PC-3 (cell line): ENCODE results near the gene CFAP206. TPM values are rescaled to one million over a fixed set of nuclear protein-coding genes. Genes with fewer than 3 reads are reported as not detected.
"Not testable (repeated sequence)": the region's sequence is repeated elsewhere in the genome, so short reads cannot be mapped to it uniquely, and the experiment has no call there.

Experiments
- ATAC-seq: fragments of 200-7000 bp; cut with Tn5 transposase; 2 replicates; pipeline ENCODE4 v1.9.1; 2020; ENCODE audit warnings: mild to moderate bottlenecking, moderate library complexity
- BruUV-seq: library from RNA; stranded (reverse); fragments of 400-500 nt; replicated peaks from 2 replicates; lab custom pipeline; 2021; lab: Mats Ljungman, UMichigan
- CTCF ChIA-PET: fragments of 300-600 bp; sonication (Branson Sonifier 250); formaldehyde crosslinking; loops from one replicate; lab custom pipeline; 2022; ENCODE audit warnings: antibody characterized with exemption; lab: Charles Lee
- POLR2A ChIA-PET: fragments of 300-600 bp; sonication (Branson Sonifier 250); formaldehyde crosslinking; loops from one replicate; lab custom pipeline; 2022; ENCODE audit warnings: antibody characterized with exemption; ENCODE audit not compliant: unreplicated experiment; lab: Charles Lee
- DNase-seq: peaks from one replicate; pipeline ENCODE4 v3.0.0-alpha.2; 2015
- H2AFZ ChIP-seq: fragments of 300-600 bp; sonication (generic); 2 replicates; pipeline ENCODE4 v1.6.0; 2016; ENCODE audit warnings: antibody characterized with exemption, low read length
- H3F3A ChIP-seq: fragments of 300-600 bp; sonication (generic); one replicate; pipeline ENCODE4 v1.6.0; 2017; ENCODE audit warnings: antibody characterized with exemption, low read length, control low read depth, mild to moderate bottlenecking; ENCODE audit not compliant: unreplicated experiment
- H3K27ac ChIP-seq: fragments of 300-600 bp; sonication (generic); 2 replicates; pipeline ENCODE4 v1.5.1; 2016; ENCODE audit warnings: mild to moderate bottlenecking, low read length
- H3K27me3 ChIP-seq: fragments of 300-600 bp; sonication (generic); 2 replicates; pipeline ENCODE4 v1.6.1; 2016; ENCODE audit warnings: low read length, mixed read lengths
- H3K36me3 ChIP-seq: fragments of 300-600 bp; sonication (generic); 2 replicates; pipeline ENCODE4 v1.6.1; 2016; ENCODE audit warnings: low read depth, mixed run types, low read length, mixed read lengths
- H3K4me1 ChIP-seq: fragments of 300-600 bp; sonication (generic); 2 replicates; pipeline ENCODE4 v1.5.1; 2016; ENCODE audit warnings: low read length; ENCODE audit not compliant: insufficient read depth
- H3K4me2 ChIP-seq: fragments of 300-600 bp; sonication (generic); 2 replicates; pipeline ENCODE4 v1.6.0; 2016; ENCODE audit warnings: low read length
- H3K4me3 ChIP-seq: fragments of 300-600 bp; sonication (generic); 2 replicates; pipeline ENCODE4 v1.5.1; 2016; ENCODE audit warnings: mild to moderate bottlenecking, low read length, mixed read lengths
- H3K79me2 ChIP-seq: fragments of 300-600 bp; sonication (generic); 2 replicates; pipeline ENCODE4 v1.6.1; 2017; ENCODE audit warnings: low read length, mixed read lengths
- H3K9ac ChIP-seq: fragments of 300-600 bp; sonication (generic); 2 replicates; pipeline ENCODE4 v1.6.0; 2016; ENCODE audit warnings: mild to moderate bottlenecking, low read length
- H3K9me2 ChIP-seq: fragments of 300-600 bp; sonication (generic); replicated peaks from 2 replicates; pipeline ENCODE4 v1.6.1; 2016; ENCODE audit warnings: mixed run types, low read length, mixed read lengths
- H3K9me3 ChIP-seq: fragments of 300-600 bp; sonication (generic); 2 replicates; pipeline ENCODE4 v1.6.1; 2016; ENCODE audit warnings: low read length, mixed read lengths
- H4K20me1 ChIP-seq: fragments of 300-600 bp; sonication (generic); 2 replicates; pipeline ENCODE4 v1.6.1; 2016; ENCODE audit warnings: low read length, mixed read lengths
- CTCF ChIP-seq: fragments of 300-600 bp; sonication (generic); conservative IDR thresholded peaks from 2 replicates; pipeline ENCODE4 v1.5.1; 2017; ENCODE audit warnings: antibody characterized with exemption, low read depth, mild to moderate bottlenecking, low read length
- EZH2 ChIP-seq: fragments of 300-600 bp; sonication (generic); IDR thresholded peaks from one replicate; pipeline ENCODE4 v1.6.1; 2017; ENCODE audit warnings: antibody characterized with exemption, mild to moderate bottlenecking, low read length; ENCODE audit not compliant: unreplicated experiment
- EZH2phosphoT487 ChIP-seq: fragments of 300-600 bp; sonication (generic); IDR thresholded peaks from 2 replicates; pipeline ENCODE4 v1.6.1; 2018; ENCODE audit warnings: mild to moderate bottlenecking, antibody characterized with exemption, low read length, borderline replicate concordance
- intact Hi-C: fragments of 100-400 bp; cut with micrococcal nuclease; formaldehyde crosslinking; loops from 2 replicates; pipeline ENCODE4 v1.9.0; 2023
- total RNA-seq: library from RNA; depleted of rRNA; stranded (reverse); fragments of >200 nt; gene quantifications from 2 replicates; pipeline ENCODE4 v1.2.3, GENCODE V29; 2014

Gene CFAP206
- total RNA-seq, 1 experiment from 2014 or later: 0.07 TPM

GRCh38 chr6:87484491-87484890 lies 76.7 kb downstream of the CFAP206 start:
- Histone ChIP-seq H3K36me3 (peaks cover 14% of the 10 kb centered on the region), H3K27me3 (no peaks in the 10 kb centered on the region), H3K79me2 (no peaks in the 10 kb centered on the region), H3K4me2 (no peak overlapping the region), H3K9me3 (no peaks in the 10 kb centered on the region), H2AFZ (no peak overlapping the region), H3K27ac (peak overlapping the region; percentile 47), H3K9ac (no peak overlapping the region), H3K9me2 (no peaks in the 10 kb centered on the region), H3K4me3 (no peak overlapping the region), H3F3A (no peaks in the 10 kb centered on the region), H3K4me1 (no peaks in the 10 kb centered on the region), H4K20me1 (no peaks in the 10 kb centered on the region)
- POLR2A ChIA-PET: no interaction called here
- BruUV-seq: no TSS peak
- intact Hi-C loops: no loop called here
- no peak for TF ChIP-seq EZH2
- no peak for TF ChIP-seq CTCF
- no peak for TF ChIP-seq EZH2phosphoT487
- no peak for ATAC-seq
- peak; percentile 47 for DNase-seq
- CTCF ChIA-PET: no interaction called here

- H4K20me1 ChIP-seq: no peaks in the 10 kb centered on the region
- no peaks in the 10 kb centered on the region for H3K27me3 ChIP-seq
- H3K4me1 ChIP-seq: no peaks in the 10 kb centered on the region
- no peak overlapping the region for H2AFZ ChIP-seq
- no peaks in the 10 kb centered on the region for H3K79me2 ChIP-seq
- H3K4me2 ChIP-seq: no peak overlapping the region
- H3F3A ChIP-seq: no peaks in the 10 kb centered on the region
- H3K9me3 ChIP-seq: no peaks in the 10 kb centered on the region
- POLR2A ChIA-PET: no interaction called here
- BruUV-seq: no TSS peak
- CTCF ChIA-PET: no interaction called here
- ATAC-seq (no peak), DNase-seq (no peak)
- no peak overlapping the region for H3K27ac ChIP-seq
- no peaks in the 10 kb centered on the region for H3K9me2 ChIP-seq
- H3K9ac ChIP-seq: no peak overlapping the region
- no peak for TF ChIP-seq EZH2
- peaks cover 14% of the 10 kb centered on the region for H3K36me3 ChIP-seq
- intact Hi-C loops: no loop called here
- no peak overlapping the region for H3K4me3 ChIP-seq
These were observed 79.8 kb downstream of the CFAP206 start for GRCh38 chr6:87487555-87487954.

GRCh38 chr6:87489326-87489725 lies 81.6 kb downstream of the CFAP206 start:
- intact Hi-C loops, CTCF ChIA-PET, BruUV-seq: not testable (repeated sequence)

More at GRCh38 chr6:87489326-87489725, 81.6 kb downstream of the CFAP206 start:
- H3K36me3 ChIP-seq, DNase-seq, H4K20me1 ChIP-seq, ATAC-seq, H3K9me2 ChIP-seq, H3K27ac ChIP-seq, H3F3A ChIP-seq, H3K9me3 ChIP-seq, H3K4me1 ChIP-seq, H3K79me2 ChIP-seq, H3K4me3 ChIP-seq, H3K4me2 ChIP-seq, H2AFZ ChIP-seq, H3K27me3 ChIP-seq, H3K9ac ChIP-seq, POLR2A ChIA-PET: not testable (repeated sequence)
